ENCODE results near the gene WFDC1.
A peak's percentile ranks its signal among the peaks of the same experiment; 100 is the strongest.

Gene WFDC1

GRCh38 chr16:84306564-84306963 lies 11.9 kb downstream of the WFDC1 start:
- H3K27me3 ChIP-seq (ENCODE audit: control insufficient read depth in 1 of 2, insufficient read depth in 2 of 2, low read length in 2 of 2), result no peaks in the 10 kb centered on the region
- no peak overlapping the region for H3K27ac ChIP-seq (ENCODE audit: low read depth, low read length)
- H3K36me3 ChIP-seq (ENCODE audit: insufficient read depth, low read length), result peaks cover 11% of the 10 kb centered on the region
- no peak overlapping the region for H3K9ac ChIP-seq (ENCODE audit: low read length)
- H3K4me1 ChIP-seq (ENCODE audit: insufficient read depth, low read length), result peaks cover 42% of the 10 kb centered on the region
- H3K9me3 ChIP-seq (ENCODE audit: low read length), result no peaks in the 10 kb centered on the region
- H3K4me3 ChIP-seq (ENCODE audit: low read depth in 1 of 2, low read length in 2 of 2), result no peak overlapping the region

DNA sequence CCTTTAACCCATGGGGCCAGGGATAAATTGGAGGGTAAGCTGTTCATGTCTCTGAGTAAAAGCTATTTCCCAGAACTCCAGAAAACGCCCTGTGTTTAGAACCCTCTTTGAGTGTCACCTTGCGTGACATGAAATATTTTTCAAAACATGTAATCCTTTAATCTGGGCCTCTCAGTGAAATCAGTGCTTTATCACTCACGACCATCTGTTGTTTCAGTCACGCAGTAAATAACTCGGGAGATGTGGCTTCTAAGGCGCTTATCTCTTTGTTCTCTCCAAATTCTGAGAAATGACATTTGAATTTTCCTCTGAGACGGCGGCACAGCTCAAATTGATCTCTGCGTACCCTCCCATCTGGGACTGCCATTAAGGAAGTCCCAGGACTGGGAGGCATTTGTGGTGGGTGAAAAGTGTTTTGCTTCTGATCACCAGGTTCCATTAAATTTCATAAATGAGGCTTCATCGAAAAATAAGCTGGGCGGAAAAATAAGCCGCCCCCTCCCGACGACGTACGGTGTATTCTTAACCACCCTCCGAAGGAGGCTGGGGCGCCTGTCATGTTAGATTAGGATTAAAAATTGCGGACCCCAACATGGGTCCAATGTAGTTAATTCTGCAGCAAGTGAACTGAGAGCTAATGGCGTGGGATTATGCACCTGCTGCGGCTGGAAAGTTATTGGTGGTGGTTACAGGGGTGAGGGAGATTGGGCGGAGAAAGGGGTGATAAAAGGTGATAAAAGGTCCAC lies 12.7 kb downstream of the WFDC1 start:
- no peaks in the 10 kb centered on the region for H3K9me3 ChIP-seq (ENCODE audit: low read length)
- peaks cover 39% of the 10 kb centered on the region for H3K4me1 ChIP-seq (ENCODE audit: insufficient read depth, low read length)
- peaks cover 6% of the 10 kb centered on the region for H3K36me3 ChIP-seq (ENCODE audit: insufficient read depth, low read length)
- no peak overlapping the region for H3K4me3 ChIP-seq (ENCODE audit: low read depth in 1 of 2, low read length in 2 of 2)
- no peaks in the 10 kb centered on the region for H3K27me3 ChIP-seq (ENCODE audit: control insufficient read depth in 1 of 2, insufficient read depth in 2 of 2, low read length in 2 of 2)
- H3K9ac ChIP-seq (ENCODE audit: low read length), result no peak overlapping the region
- peak overlapping the region; percentile 45 for H3K27ac ChIP-seq (ENCODE audit: low read depth, low read length)

DNA sequence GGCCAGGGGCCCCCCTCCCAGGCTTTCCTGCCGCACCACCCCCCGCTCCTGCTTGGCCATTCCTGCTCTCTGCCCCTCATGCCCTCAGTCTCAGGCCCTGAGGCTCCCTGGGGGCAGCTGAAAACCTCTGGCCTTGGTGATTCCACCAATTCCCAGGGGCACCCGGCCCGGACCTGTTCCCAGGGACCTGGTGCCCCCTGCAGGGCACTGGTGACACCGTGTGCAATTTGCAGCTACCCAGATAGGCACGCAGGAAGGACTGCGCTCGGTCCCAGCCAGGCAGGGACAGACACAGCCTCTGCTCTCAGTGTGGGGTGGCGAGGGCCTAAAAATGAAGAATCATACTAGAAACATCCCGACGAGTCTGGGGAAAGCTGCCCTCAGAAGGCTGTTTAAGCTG lies 13.4 kb downstream of the WFDC1 start:
- Histone ChIP-seq H3K27ac (ENCODE audit: low read depth, low read length) (peak overlapping the region; percentile 45), H3K9me3 (ENCODE audit: low read length) (no peaks in the 10 kb centered on the region), H3K27me3 (ENCODE audit: control insufficient read depth in 1 of 2, insufficient read depth in 2 of 2, low read length in 2 of 2) (no peaks in the 10 kb centered on the region), H3K4me3 (ENCODE audit: low read depth in 1 of 2, low read length in 2 of 2) (no peak overlapping the region), H3K9ac (ENCODE audit: low read length) (peak overlapping the region; percentile 13), H3K36me3 (ENCODE audit: insufficient read depth, low read length) (peaks cover 6% of the 10 kb centered on the region), H3K4me1 (ENCODE audit: insufficient read depth, low read length) (peaks cover 32% of the 10 kb centered on the region)

DNA sequence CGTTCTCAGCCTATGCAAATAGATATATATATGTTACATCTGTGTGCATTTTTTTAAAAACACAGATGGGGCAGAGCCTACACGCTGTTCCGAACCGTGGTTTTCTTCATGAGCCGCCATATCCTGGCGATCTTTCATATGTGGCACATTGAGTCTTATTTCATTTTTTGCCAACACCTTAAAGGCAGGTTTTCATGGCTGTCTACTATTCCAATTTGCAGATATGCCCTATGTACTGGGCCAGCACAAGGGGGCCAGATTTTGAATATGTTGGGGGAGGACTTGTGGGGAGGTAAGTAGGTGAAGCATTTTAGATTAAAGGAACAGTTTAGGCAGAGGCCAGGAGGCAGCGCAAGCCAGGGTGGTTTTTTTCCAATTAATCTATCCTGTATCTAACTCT lies 16.0 kb downstream of the WFDC1 start:
- Histone ChIP-seq H3K4me3 (ENCODE audit: low read depth in 1 of 2, low read length in 2 of 2) (no peak overlapping the region), H3K4me1 (ENCODE audit: insufficient read depth, low read length) (peaks cover 18% of the 10 kb centered on the region), H3K9me3 (ENCODE audit: low read length) (no peaks in the 10 kb centered on the region), H3K27ac (ENCODE audit: low read depth, low read length) (no peak overlapping the region), H3K27me3 (ENCODE audit: control insufficient read depth in 1 of 2, insufficient read depth in 2 of 2, low read length in 2 of 2) (no peaks in the 10 kb centered on the region), H3K36me3 (ENCODE audit: insufficient read depth, low read length) (peaks cover 6% of the 10 kb centered on the region), H3K9ac (ENCODE audit: low read length) (no peak overlapping the region)

GRCh38 chr16:84312783-84313382 lies 18.2 kb downstream of the WFDC1 start:
- Histone ChIP-seq H3K4me1 (ENCODE audit: insufficient read depth, low read length) (peaks cover 15% of the 10 kb centered on the region), H3K36me3 (ENCODE audit: insufficient read depth, low read length) (peaks cover 3% of the 10 kb centered on the region), H3K9me3 (ENCODE audit: low read length) (no peaks in the 10 kb centered on the region), H3K9ac (ENCODE audit: low read length) (no peak overlapping the region), H3K27ac (ENCODE audit: low read depth, low read length) (no peak overlapping the region), H3K4me3 (ENCODE audit: low read depth in 1 of 2, low read length in 2 of 2) (no peak overlapping the region), H3K27me3 (ENCODE audit: control insufficient read depth in 1 of 2, insufficient read depth in 2 of 2, low read length in 2 of 2) (no peaks in the 10 kb centered on the region)

- H3K27me3 ChIP-seq (ENCODE audit: control insufficient read depth in 1 of 2, insufficient read depth in 2 of 2, low read length in 2 of 2), result no peaks in the 10 kb centered on the region
- peaks cover 3% of the 10 kb centered on the region for H3K36me3 ChIP-seq (ENCODE audit: insufficient read depth, low read length)
- peaks cover 5% of the 10 kb centered on the region for H3K4me1 ChIP-seq (ENCODE audit: insufficient read depth, low read length)
- no peak overlapping the region for H3K27ac ChIP-seq (ENCODE audit: low read depth, low read length)
- H3K4me3 ChIP-seq (ENCODE audit: low read depth in 1 of 2, low read length in 2 of 2), result no peak overlapping the region
- no peak overlapping the region for H3K9ac ChIP-seq (ENCODE audit: low read length)
- no peaks in the 10 kb centered on the region for H3K9me3 ChIP-seq (ENCODE audit: low read length)
Observed at GRCh38 chr16:84313921-84314320, 19.2 kb downstream of the WFDC1 start.

GRCh38 chr16:84314373-84314772 lies 19.7 kb downstream of the WFDC1 start:
- H3K4me3 ChIP-seq (ENCODE audit: low read depth in 1 of 2, low read length in 2 of 2), result no peak overlapping the region
- no peak overlapping the region for H3K9ac ChIP-seq (ENCODE audit: low read length)
- H3K9me3 ChIP-seq (ENCODE audit: low read length), result no peaks in the 10 kb centered on the region
- peaks cover 3% of the 10 kb centered on the region for H3K36me3 ChIP-seq (ENCODE audit: insufficient read depth, low read length)
- no peaks in the 10 kb centered on the region for H3K27me3 ChIP-seq (ENCODE audit: control insufficient read depth in 1 of 2, insufficient read depth in 2 of 2, low read length in 2 of 2)
- no peak overlapping the region for H3K27ac ChIP-seq (ENCODE audit: low read depth, low read length)
- H3K4me1 ChIP-seq (ENCODE audit: insufficient read depth, low read length), result peaks cover 5% of the 10 kb centered on the region

- Histone ChIP-seq H3K27me3 (ENCODE audit: control insufficient read depth in 1 of 2, insufficient read depth in 2 of 2, low read length in 2 of 2) (no peaks in the 10 kb centered on the region), H3K36me3 (ENCODE audit: insufficient read depth, low read length) (peaks cover 3% of the 10 kb centered on the region), H3K27ac (ENCODE audit: low read depth, low read length) (no peak overlapping the region), H3K4me1 (ENCODE audit: insufficient read depth, low read length) (peaks cover 5% of the 10 kb centered on the region), H3K9ac (ENCODE audit: low read length) (no peak overlapping the region), H3K9me3 (ENCODE audit: low read length) (no peaks in the 10 kb centered on the region), H3K4me3 (ENCODE audit: low read depth in 1 of 2, low read length in 2 of 2) (no peak overlapping the region)
Observed at GRCh38 chr16:84314814-84315213, 20.1 kb downstream of the WFDC1 start.

DNA sequence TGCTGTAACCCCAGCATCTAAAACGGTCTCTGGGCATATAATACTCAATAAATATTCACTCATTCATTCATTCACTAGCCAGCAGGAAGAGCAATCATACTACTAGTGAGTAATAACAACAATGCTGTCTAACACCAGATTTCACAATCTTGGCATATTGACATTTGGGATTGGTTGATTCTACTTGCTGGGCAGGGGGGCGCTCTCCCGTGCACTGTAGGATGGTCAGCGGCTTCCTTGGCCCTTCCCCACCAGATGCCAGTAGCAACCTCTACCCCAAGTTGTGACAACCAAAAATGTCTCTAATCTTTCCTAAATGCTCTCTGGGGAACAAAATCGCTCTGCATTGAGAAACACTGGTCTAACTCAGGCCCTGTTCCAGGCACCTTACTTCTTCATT lies 20.7 kb downstream of the WFDC1 start:
- no peak overlapping the region for H3K9ac ChIP-seq (ENCODE audit: low read length)
- H3K4me1 ChIP-seq (ENCODE audit: insufficient read depth, low read length), result peaks cover 5% of the 10 kb centered on the region
- H3K36me3 ChIP-seq (ENCODE audit: insufficient read depth, low read length), result peaks cover 3% of the 10 kb centered on the region
- no peak overlapping the region for H3K27ac ChIP-seq (ENCODE audit: low read depth, low read length)
- no peaks in the 10 kb centered on the region for H3K27me3 ChIP-seq (ENCODE audit: control insufficient read depth in 1 of 2, insufficient read depth in 2 of 2, low read length in 2 of 2)
- H3K4me3 ChIP-seq (ENCODE audit: low read depth in 1 of 2, low read length in 2 of 2), result no peak overlapping the region
- H3K9me3 ChIP-seq (ENCODE audit: low read length), result no peaks in the 10 kb centered on the region

- no peak overlapping the region for H3K9ac ChIP-seq (ENCODE audit: low read length)
- H3K36me3 ChIP-seq (ENCODE audit: insufficient read depth, low read length), result peaks cover 3% of the 10 kb centered on the region
- no peak overlapping the region for H3K27ac ChIP-seq (ENCODE audit: low read depth, low read length)
- no peaks in the 10 kb centered on the region for H3K27me3 ChIP-seq (ENCODE audit: control insufficient read depth in 1 of 2, insufficient read depth in 2 of 2, low read length in 2 of 2)
- H3K4me1 ChIP-seq (ENCODE audit: insufficient read depth, low read length), result no peaks in the 10 kb centered on the region
- H3K4me3 ChIP-seq (ENCODE audit: low read depth in 1 of 2, low read length in 2 of 2), result no peak overlapping the region
- H3K9me3 ChIP-seq (ENCODE audit: low read length), result no peaks in the 10 kb centered on the region
Observed at GRCh38 chr16:84318091-84318975, 23.7 kb downstream of the WFDC1 start.

DNA sequence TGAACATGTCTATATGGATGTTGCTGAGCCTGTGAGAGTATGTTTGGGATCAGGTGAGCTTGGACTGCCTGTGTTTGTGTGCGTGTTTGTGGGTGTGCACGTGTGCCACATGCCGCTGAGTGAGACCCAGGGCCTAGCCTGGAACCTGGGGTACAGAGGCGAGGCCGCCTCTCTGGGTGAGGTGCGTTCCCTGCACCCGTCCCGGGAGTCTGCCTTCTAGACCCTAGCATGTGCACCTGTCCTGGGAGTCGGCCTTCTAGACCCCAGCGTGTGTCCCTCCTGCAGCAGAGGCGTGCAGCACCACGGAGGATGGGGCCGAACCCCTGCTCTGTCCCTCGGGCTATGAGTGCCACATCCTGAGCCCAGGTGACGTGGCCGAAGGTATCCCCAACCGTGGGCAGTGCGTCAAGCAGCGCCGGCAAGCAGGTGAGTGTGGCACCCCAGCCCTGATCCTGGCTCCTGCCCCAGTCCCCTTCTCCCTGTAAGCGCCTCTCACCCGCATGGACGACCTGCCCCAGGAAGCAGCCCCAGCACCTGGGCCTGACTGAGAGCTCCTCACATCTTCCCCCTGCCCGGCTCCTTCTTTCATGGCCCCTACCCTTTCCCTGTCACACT lies 24.6 kb downstream of the WFDC1 start:
- Histone ChIP-seq H3K27me3 (ENCODE audit: control insufficient read depth in 1 of 2, insufficient read depth in 2 of 2, low read length in 2 of 2) (no peaks in the 10 kb centered on the region), H3K9ac (ENCODE audit: low read length) (no peak overlapping the region), H3K9me3 (ENCODE audit: low read length) (no peaks in the 10 kb centered on the region), H3K36me3 (ENCODE audit: insufficient read depth, low read length) (peaks cover 3% of the 10 kb centered on the region), H3K4me1 (ENCODE audit: insufficient read depth, low read length) (no peaks in the 10 kb centered on the region), H3K4me3 (ENCODE audit: low read depth in 1 of 2, low read length in 2 of 2) (no peak overlapping the region), H3K27ac (ENCODE audit: low read depth, low read length) (no peak overlapping the region)
